B cell (primary cell): ENCODE results near the gene ANTXR2. TPM values are rescaled to one million over a fixed set of nuclear protein-coding genes. Genes with fewer than 3 reads are reported as not detected.

ENCODE experiments used
- ATAC-seq: fragments of 200-7000 bp; cut with Tn5 transposase; one replicate; pipeline ENCODE4 v1.10.0; 2021; ENCODE audit warnings: low read depth, mild to moderate bottlenecking, moderate number of reproducible peaks, moderate library complexity
- CTCF ChIA-PET: fragments of 350-600 bp; sonication (Branson Sonifier 250); formaldehyde crosslinking; loops from one replicate; lab custom pipeline; 2021; ENCODE audit warnings: antibody characterized with exemption, inconsistent platforms; lab: Charles Lee
- POLR2A ChIA-PET: fragments of 350-600 bp; sonication (Branson Sonifier 250); formaldehyde crosslinking; loops from one replicate; lab custom pipeline; 2021; ENCODE audit warnings: antibody characterized with exemption; lab: Charles Lee
- DNase-seq: peaks from one replicate; pipeline ENCODE4 v3.0.0; 2013
- H2AFZ ChIP-seq: 2 replicates; pipeline ENCODE4 v1.6.1; 2012; ENCODE audit warnings: mild to moderate bottlenecking, low read depth, low read length; ENCODE audit not compliant: insufficient read depth, poor library complexity, severe bottlenecking
- H3K27ac ChIP-seq, 2 donors: 1 replicate in 1 of 2; 2 replicates in 1 of 2; pipeline ENCODE4 v1.5.1; 2012 to 2013; ENCODE audit warnings: low read length in 2 of 2, mild to moderate bottlenecking in 2 of 2, moderate library complexity in 1 of 2
- H3K27me3 ChIP-seq, 4 experiments: fragments of 200-600 bp in 1 of 4; sonication (generic) in 1 of 4; replicated peaks in 1 of 4; 1 replicate in 2 of 4; 2 replicates in 2 of 4; pipeline versions ENCODE4 v1.6.1 to v1.7.0; 2013 to 2016; ENCODE audit warnings: low read length in 3 of 4, mild to moderate bottlenecking in 2 of 4, mixed read lengths in 1 of 4, moderate library complexity in 1 of 4; ENCODE audit not compliant: insufficient read depth in 4 of 4, control insufficient read depth in 3 of 4; ENCODE audit errors: control extremely low read depth in 1 of 4
- H3K36me3 ChIP-seq, 2 experiments: replicated peaks in 1 of 2; 1 replicate in 1 of 2; 2 replicates in 1 of 2; pipeline versions ENCODE4 v1.6.1 to v1.7.1; 2013; ENCODE audit warnings: low read length in 1 of 2; ENCODE audit not compliant: insufficient read depth in 2 of 2, control insufficient read depth in 1 of 2; ENCODE audit errors: control extremely low read depth in 1 of 2, extremely low read depth in 1 of 2
- H3K4me1 ChIP-seq, 2 donors: fragments of 200-600 bp in 1 of 2; sonication (generic) in 1 of 2; 1 replicate in 1 of 2; 2 replicates in 1 of 2; pipeline versions ENCODE4 v1.5.1 to v1.6.1; 2013 to 2017; ENCODE audit warnings: low read length in 2 of 2; ENCODE audit not compliant: control insufficient read depth in 2 of 2, insufficient read depth in 2 of 2
- H3K4me2 ChIP-seq: replicated peaks from 2 replicates; pipeline ENCODE3; 2012; ENCODE audit warnings: mild to moderate bottlenecking, low read depth, low read length; ENCODE audit not compliant: poor library complexity, severe bottlenecking
- H3K4me3 ChIP-seq, 5 experiments: fragments of 200-600 bp in 1 of 5; sonication (generic) in 1 of 5; 1 replicate in 3 of 5; 2 replicates in 2 of 5; pipeline versions ENCODE4 v1.5.1 to v1.7.0; 2011 to 2016; ENCODE audit warnings: low read length in 4 of 5, mild to moderate bottlenecking in 4 of 5, low read depth in 2 of 5, control low read depth in 1 of 5, moderate library complexity in 1 of 5; ENCODE audit not compliant: insufficient read depth in 1 of 5; ENCODE audit errors: control extremely low read depth in 1 of 5, extremely low read depth in 1 of 5
- H3K79me2 ChIP-seq: fragments of 200-600 bp; sonication (generic); one replicate; pipeline ENCODE4 v1.6.0; 2016; ENCODE audit warnings: low read length; ENCODE audit not compliant: control insufficient read depth, insufficient read depth
- H3K9ac ChIP-seq: fragments of 200-600 bp; sonication (generic); 2 replicates; pipeline ENCODE4 v1.6.1; 2017; ENCODE audit warnings: mild to moderate bottlenecking, low read length, moderate library complexity
- H3K9me3 ChIP-seq, 3 donors: one replicate each; pipeline versions ENCODE4 v1.6.1 to v1.7.1; 2013; ENCODE audit warnings: low read length in 2 of 3; ENCODE audit not compliant: control insufficient read depth in 2 of 3, insufficient read depth in 1 of 3; ENCODE audit errors: control extremely low read depth in 1 of 3
- H4K20me1 ChIP-seq: 2 replicates; pipeline ENCODE4 v1.6.0; 2012; ENCODE audit warnings: mild to moderate bottlenecking, low read length; ENCODE audit not compliant: insufficient read depth, control insufficient read depth, poor library complexity, severe bottlenecking
- H3K27ac Mint-ChIP-seq: one replicate; pipeline ENCODE4 v1.8.0; 2021; ENCODE audit warnings: mixed read lengths
- H3K27me3 Mint-ChIP-seq: one replicate; pipeline ENCODE4 v1.8.0; 2021; ENCODE audit warnings: mixed read lengths
- H3K4me1 Mint-ChIP-seq: one replicate; pipeline ENCODE4 v1.8.0; 2021; ENCODE audit warnings: mixed read lengths
- H3K4me3 Mint-ChIP-seq: one replicate; pipeline ENCODE4 v1.8.0; 2021; ENCODE audit warnings: mixed read lengths
- H3K9me3 Mint-ChIP-seq: one replicate; pipeline ENCODE4 v1.8.0; 2022; ENCODE audit warnings: mixed read lengths; ENCODE audit not compliant: insufficient read depth
- CTCF ChIP-seq: fragments of 200-600 bp; IDR thresholded peaks from one replicate; pipeline ENCODE4 v1.8.0; 2022; ENCODE audit warnings: antibody characterized with exemption, mild to moderate bottlenecking
- EZH2 ChIP-seq: IDR thresholded peaks from 2 replicates; pipeline ENCODE4 v1.6.1; 2012; ENCODE audit warnings: borderline replicate concordance, low read depth, mild to moderate bottlenecking, moderate library complexity, low read length; ENCODE audit not compliant: insufficient read depth, poor library complexity, severe bottlenecking
- whole genome bisulfite sequencing: methylation state at CpG from one replicate; pipeline ENCODE4 v1.1.5; 2013; ENCODE audit warnings: missing lambda C conversion rate; ENCODE audit not compliant: insufficient coverage; 5-methylcytosine and 5-hydroxymethylcytosine counted together
- intact Hi-C: fragments of 100-400 bp; cut with micrococcal nuclease; formaldehyde crosslinking; loops from one replicate; pipeline ENCODE4 v1.10.0; 2022
- polyA plus RNA-seq: library from polyadenylated mRNA; depleted of rRNA; stranded (reverse); fragments of >200 nt; gene quantifications from 2 replicates; pipeline ENCODE4 v1.2.3, GENCODE V29; 2012
- total RNA-seq, 2 donors: library from RNA; stranded (reverse); fragments of 120-200 nt in 1 of 2; gene quantifications; 1 replicate in 1 of 2; 2 replicates in 1 of 2; pipeline versions ENCODE4 v1.2.3 to v1.2.4, GENCODE V29; 2013 to 2022

Gene ANTXR2
- total and polyA plus RNA-seq, 2 donors (not counting 1 experiment from before 2014, with no cell fraction given) = 10.6 to 63.0 TPM

GRCh38 chr4:80091184-80091583, 18.2 kb upstream of the ANTXR2 start:
- Histone ChIP-seq H3K9me3 (no peaks in the 10 kb centered on the region), H3K79me2 (no peaks in the 10 kb centered on the region), H2AFZ (no peak overlapping the region), H3K27me3 (no peaks in the 10 kb centered on the region), H3K9ac (no peak overlapping the region), H3K4me3 (no peak overlapping the region), H3K27ac (no peak overlapping the region), H3K36me3 (no peaks in the 10 kb centered on the region), H3K4me1 (no peaks in the 10 kb centered on the region), H4K20me1 (no peaks in the 10 kb centered on the region), H3K4me2 (no peak overlapping the region)
- no peak for DNase-seq
- H3K27me3 Mint-ChIP-seq = peaks cover 24% of the 10 kb centered on the region
- 100% methylated on average over 1 of the region's 3 CpGs for WGBS
- TF ChIP-seq CTCF (no peak), EZH2 (no peak)
- no peak overlapping the region for H3K4me3 Mint-ChIP-seq
- POLR2A ChIA-PET = no interaction called here
- no peak overlapping the region for H3K27ac Mint-ChIP-seq
- ATAC-seq = no peak
- H3K4me1 Mint-ChIP-seq = no peaks in the 10 kb centered on the region
- intact Hi-C loops = no loop called here
- H3K9me3 Mint-ChIP-seq = no peaks in the 10 kb centered on the region
- CTCF ChIA-PET = interaction anchor here (1.0 to 1.1 kb wide), 2 partner anchors 94 to 131 kb away, joined by 3 to 4 read pairs; no protein-coding TSS in a partner anchor

- intact Hi-C loops = no loop called here
- POLR2A ChIA-PET = no interaction called here
- no peak overlapping the region for H3K27ac Mint-ChIP-seq
- Histone ChIP-seq H3K36me3 (no peaks in the 10 kb centered on the region), H3K27ac (no peak overlapping the region), H3K4me1 (no peaks in the 10 kb centered on the region), H3K4me2 (no peak overlapping the region), H3K4me3 (no peak overlapping the region), H4K20me1 (no peaks in the 10 kb centered on the region), H3K9me3 (no peaks in the 10 kb centered on the region), H3K9ac (no peak overlapping the region), H2AFZ (no peak overlapping the region), H3K27me3 (no peaks in the 10 kb centered on the region), H3K79me2 (no peaks in the 10 kb centered on the region)
- H3K27me3 Mint-ChIP-seq = peaks cover 18% of the 10 kb centered on the region
- no peaks in the 10 kb centered on the region for H3K9me3 Mint-ChIP-seq
- ATAC-seq (no peak), DNase-seq (no peak)
- no peaks in the 10 kb centered on the region for H3K4me1 Mint-ChIP-seq
- no peak overlapping the region for H3K4me3 Mint-ChIP-seq
- CTCF ChIA-PET = interaction anchor here (1.0 kb wide), 2 partner anchors 93 to 95 kb away, joined by 3 read pairs; no protein-coding TSS in a partner anchor
- TF ChIP-seq CTCF (no peak), EZH2 (no peak)
- 100% methylated on average over 1 of the region's 1 CpG for WGBS
Measured at GRCh38 chr4:80090090-80090489, 17.1 kb upstream of the ANTXR2 start.
